Tibial artery (tissue), 4 donors: ENCODE results near the gene MYBBP1A.
A peak's percentile ranks its signal among the peaks of the same experiment; 100 is the strongest.

Experiments used
- DNase-seq, 2 donors: peaks; one replicate each; pipeline ENCODE4 v3.0.0-alpha.2; 2019
- H3K27ac ChIP-seq, 2 donors: fragments of 200-600 bp; sonication (generic) in 1 of 2; 1 replicate in 1 of 2; 2 replicates in 1 of 2; pipeline ENCODE4 v1.5.1; 2018 to 2019; ENCODE audit warnings: mild to moderate bottlenecking in 1 of 2
- H3K27me3 ChIP-seq, 2 donors: fragments of 200-600 bp; sonication (generic) in 1 of 2; one replicate each; pipeline versions ENCODE4 v1.5.1 to v1.6.0; 2016 to 2019
- H3K36me3 ChIP-seq, 3 donors: fragments of 200-600 bp; sonication (generic) in 2 of 3; one replicate each; pipeline ENCODE4 v1.5.1; 2016 to 2019; ENCODE audit warnings: mild to moderate bottlenecking in 2 of 3
- H3K4me1 ChIP-seq, 4 donors: fragments of 200-600 bp; sonication (generic) in 2 of 4; 1 replicate in 3 of 4; 2 replicates in 1 of 4; pipeline ENCODE4 v1.5.1; 2016 to 2019
- H3K4me3 ChIP-seq, 2 donors: fragments of 200-600 bp; sonication (generic) in 1 of 2; 1 replicate in 1 of 2; 2 replicates in 1 of 2; pipeline ENCODE4 v1.5.1; 2018 to 2019; ENCODE audit warnings: mild to moderate bottlenecking in 2 of 2
- H3K9me3 ChIP-seq, 3 donors: fragments of 200-600 bp; sonication (generic) in 1 of 3; one replicate each; pipeline ENCODE4 v1.5.1; 2016 to 2019
- intact Hi-C: fragments of 100-400 bp; cut with DNase I; formaldehyde crosslinking; loops from one replicate; pipeline ENCODE4 v1.15.0; 2023; ENCODE audit warnings: low total_unique reads
- TF ChIP-seq, protein P1 (sequence below), 2 experiments: fragments of 200-600 bp in 1 of 2; fragments of 450-650 bp in 1 of 2; IDR thresholded peaks; one replicate each; pipeline ENCODE4 v1.5.1; 2017 to 2019; ENCODE audit warnings: antibody characterized with exemption in 2 of 2, mild to moderate bottlenecking in 1 of 2, moderate library complexity in 1 of 2

MYBBP1A gene

DNA sequence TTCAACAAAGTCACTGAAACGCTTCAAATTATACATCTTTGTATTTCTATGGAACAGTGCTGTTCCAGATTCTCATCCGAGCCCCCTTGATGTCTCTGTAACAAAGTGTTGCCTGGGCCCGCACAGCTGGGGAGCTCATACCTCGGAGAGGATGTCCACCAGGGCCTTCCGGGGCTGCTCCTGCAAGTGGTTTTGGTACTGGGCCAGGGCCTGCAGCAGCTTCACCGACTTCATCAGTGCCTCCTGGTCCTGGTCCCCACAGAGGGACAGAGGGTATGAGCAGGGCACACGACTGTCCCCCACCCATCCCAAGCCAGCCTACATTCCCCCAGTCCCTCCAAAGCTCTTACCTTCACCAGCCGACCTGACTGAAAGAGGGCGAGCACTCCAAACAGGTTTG, 1.5 kb downstream of the MYBBP1A start:
- Histone ChIP-seq H3K4me1 (peaks cover 0 to 28% (median 22%) of the 10 kb centered on the region in 4 donors), H3K36me3 (peaks cover 37 to 55% (median 52%) of the 10 kb centered on the region in 3 donors), H3K4me3 (peak overlapping the region in 1 of 2 donors; percentile 86), H3K9me3 (no peaks in the 10 kb centered on the region), H3K27me3 (no peaks in the 10 kb centered on the region), H3K27ac (no peak overlapping the region)
- intact Hi-C loops = loop anchor here (5.0 kb wide), 1 partner anchor 56 kb away; the partner anchor contains the start of gene SPNS2
- TF ChIP-seq, protein P1, sequence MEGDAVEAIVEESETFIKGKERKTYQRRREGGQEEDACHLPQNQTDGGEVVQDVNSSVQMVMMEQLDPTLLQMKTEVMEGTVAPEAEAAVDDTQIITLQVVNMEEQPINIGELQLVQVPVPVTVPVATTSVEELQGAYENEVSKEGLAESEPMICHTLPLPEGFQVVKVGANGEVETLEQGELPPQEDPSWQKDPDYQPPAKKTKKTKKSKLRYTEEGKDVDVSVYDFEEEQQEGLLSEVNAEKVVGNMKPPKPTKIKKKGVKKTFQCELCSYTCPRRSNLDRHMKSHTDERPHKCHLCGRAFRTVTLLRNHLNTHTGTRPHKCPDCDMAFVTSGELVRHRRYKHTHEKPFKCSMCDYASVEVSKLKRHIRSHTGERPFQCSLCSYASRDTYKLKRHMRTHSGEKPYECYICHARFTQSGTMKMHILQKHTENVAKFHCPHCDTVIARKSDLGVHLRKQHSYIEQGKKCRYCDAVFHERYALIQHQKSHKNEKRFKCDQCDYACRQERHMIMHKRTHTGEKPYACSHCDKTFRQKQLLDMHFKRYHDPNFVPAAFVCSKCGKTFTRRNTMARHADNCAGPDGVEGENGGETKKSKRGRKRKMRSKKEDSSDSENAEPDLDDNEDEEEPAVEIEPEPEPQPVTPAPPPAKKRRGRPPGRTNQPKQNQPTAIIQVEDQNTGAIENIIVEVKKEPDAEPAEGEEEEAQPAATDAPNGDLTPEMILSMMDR (IDR thresholded peaks at IDR 0.05) = no peak
- DNase-seq = no peak

DNA sequence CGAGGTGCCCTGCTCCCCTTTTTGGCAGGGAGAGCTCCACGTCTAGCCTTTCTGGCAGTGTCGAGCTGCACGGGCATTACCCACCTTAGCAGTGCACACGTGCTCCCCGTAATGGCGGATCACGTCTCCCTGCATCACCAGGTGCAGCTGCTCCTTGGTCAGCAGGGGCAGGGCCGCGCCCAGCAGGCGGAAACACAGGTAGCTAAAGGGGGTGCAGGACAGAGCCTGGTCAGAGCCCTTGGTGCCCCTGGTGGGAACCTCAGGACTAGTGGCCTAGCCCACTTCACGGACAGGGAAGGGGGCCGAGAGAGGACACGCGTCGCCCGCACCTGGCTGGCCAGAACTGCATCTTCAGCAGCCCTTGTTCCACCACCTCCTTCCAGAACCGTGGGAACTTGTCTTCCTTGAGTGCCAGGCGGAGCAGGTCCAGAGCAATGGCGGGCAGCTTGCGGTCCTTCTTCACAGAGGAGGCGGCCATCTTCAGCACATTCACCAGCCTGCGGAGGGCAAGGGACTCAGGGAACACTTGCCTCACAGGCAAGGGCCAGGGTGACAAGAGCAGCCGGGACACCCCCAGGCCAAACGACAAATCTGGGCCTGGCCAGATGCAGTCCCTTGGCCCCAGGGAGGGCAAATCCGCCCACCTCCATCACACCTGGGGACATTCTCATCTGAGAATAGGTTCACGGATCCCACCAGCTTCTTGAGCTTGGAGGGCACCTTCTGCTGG, 3.2 kb downstream of the MYBBP1A start:
- Histone ChIP-seq H3K27me3 (no peaks in the 10 kb centered on the region), H3K36me3 (peaks cover 54 to 72% (median 64%) of the 10 kb centered on the region in 3 donors), H3K4me1 (peaks cover 0 to 24% (median 22%) of the 10 kb centered on the region in 4 donors), H3K4me3 (no peak overlapping the region), H3K27ac (no peak overlapping the region), H3K9me3 (no peaks in the 10 kb centered on the region)
- intact Hi-C loops = loop anchor here (5.0 kb wide), 1 partner anchor 55 kb away; the partner anchor contains the start of gene SPNS2
- DNase-seq = no peak
- TF ChIP-seq, protein P1 (IDR thresholded peaks at IDR 0.05) = no peak

GRCh38 chr17:4551141-4551540, 4.0 kb downstream of the MYBBP1A start:
- H3K27me3 ChIP-seq = no peaks in the 10 kb centered on the region
- H3K4me1 ChIP-seq = peaks cover 0 to 22% (median 20%) of the 10 kb centered on the region in 4 donors
- DNase-seq = no peak
- H3K36me3 ChIP-seq = peaks cover 59 to 80% (median 65%) of the 10 kb centered on the region in 3 donors
- H3K27ac ChIP-seq = no peak overlapping the region
- TF ChIP-seq, protein P1 (IDR thresholded peaks at IDR 0.05) = no peak
- H3K9me3 ChIP-seq = no peaks in the 10 kb centered on the region
- intact Hi-C loops = loop anchor here (5.0 kb wide), 1 partner anchor 54 kb away; the partner anchor contains the start of gene SPNS2
- no peak overlapping the region for H3K4me3 ChIP-seq

GRCh38 chr17:4550534-4551039, 4.6 kb downstream of the MYBBP1A start:
- Histone ChIP-seq H3K27me3 (no peaks in the 10 kb centered on the region), H3K4me3 (no peak overlapping the region), H3K27ac (no peak overlapping the region), H3K4me1 (peaks cover 0 to 17% (median 15%) of the 10 kb centered on the region in 4 donors), H3K9me3 (no peaks in the 10 kb centered on the region), H3K36me3 (peaks cover 61 to 86% (median 71%) of the 10 kb centered on the region in 3 donors)
- no peak for DNase-seq
- intact Hi-C loops = loop anchor here (5.0 kb wide), 1 partner anchor 53 kb away; the partner anchor contains the start of gene SPNS2
- TF ChIP-seq, protein P1 (IDR thresholded peaks at IDR 0.05) = no peak

- H3K27ac ChIP-seq = no peak overlapping the region
- H3K9me3 ChIP-seq = no peaks in the 10 kb centered on the region
- peaks cover 67 to 92% (median 77%) of the 10 kb centered on the region in 3 donors for H3K36me3 ChIP-seq
- no peaks in the 10 kb centered on the region for H3K27me3 ChIP-seq
- H3K4me3 ChIP-seq = no peak overlapping the region
- TF ChIP-seq, protein P1 (IDR thresholded peaks at IDR 0.05) = no peak
- intact Hi-C loops = loop anchor here (5.0 to 10.0 kb wide), 2 partner anchors 53 to 125 kb away; partner anchors contain the start of gene SPNS2
- no peak for DNase-seq
- peaks cover 0 to 15% (median 14%) of the 10 kb centered on the region in 4 donors for H3K4me1 ChIP-seq
These were observed 5.2 kb downstream of the MYBBP1A start for GRCh38 chr17:4549781-4550533.
